SK-N-SH (cell line): ENCODE results near the gene TSPAN11. TPM values are rescaled to one million over a fixed set of nuclear protein-coding genes. Genes with fewer than 3 reads are reported as not detected.

Experiments used
- CTCF ChIA-PET: fragments of 300-600, 350-600 bp; formaldehyde crosslinking; extraction: SDS; loops from one replicate; lab custom pipeline; 2021; lab: Yijun Ruan, JAX
- POLR2A ChIA-PET: fragments of 350-600 bp; sonication (Branson Sonifier 250); formaldehyde crosslinking; extraction: SDS; loops from one replicate; lab custom pipeline; 2020; ENCODE audit warnings: antibody characterized with exemption, inconsistent platforms; lab: Yijun Ruan, JAX
- DNase-seq: peaks from one replicate; pipeline ENCODE4 v3.0.0; 2012
- H2AFZ ChIP-seq: fragments of 200-600 bp; sonication (generic); 2 replicates; pipeline ENCODE4 v1.8.1; 2016; ENCODE audit warnings: antibody characterized with exemption, mild to moderate bottlenecking, low read depth
- H3F3A ChIP-seq: fragments of 200-600 bp; sonication (generic); replicated peaks from 2 replicates; pipeline ENCODE3; 2016; ENCODE audit warnings: antibody characterized with exemption, mild to moderate bottlenecking; ENCODE audit not compliant: insufficient read depth
- H3K27ac ChIP-seq, 2 experiments: fragments of 200-500 bp in 1 of 2; fragments of 200-600 bp in 1 of 2; sonication (Bioruptor generic) in 1 of 2; sonication (generic), shearing (Covaris generic) in 1 of 2; 2 replicates each; pipeline versions ENCODE4 v1.5.1 to v1.6.1; 2014 to 2016; ENCODE audit warnings: low read depth in 2 of 2, inconsistent platforms in 1 of 2, low read length in 1 of 2, mild to moderate bottlenecking in 1 of 2, mixed read lengths in 1 of 2
- H3K27me3 ChIP-seq: fragments of 200-600 bp; sonication (generic), shearing (Covaris generic); 2 replicates; pipeline ENCODE4 v1.6.1; 2016; ENCODE audit warnings: mixed run types; ENCODE audit not compliant: insufficient read depth
- H3K36me3 ChIP-seq, 2 experiments: fragments of 200-500 bp in 1 of 2; fragments of 200-600 bp in 1 of 2; sonication (Bioruptor generic) in 1 of 2; sonication (generic) in 1 of 2; replicated peaks in 1 of 2; 2 replicates each; pipeline versions ENCODE3 to v1.5.1; 2014 to 2016; ENCODE audit warnings: low read length in 1 of 2, mild to moderate bottlenecking in 1 of 2; ENCODE audit not compliant: insufficient read depth in 2 of 2, control insufficient read depth in 1 of 2
- H3K4me1 ChIP-seq, 2 experiments: fragments of 200-500 bp in 1 of 2; fragments of 200-600 bp in 1 of 2; sonication (Bioruptor generic) in 1 of 2; sonication (generic), shearing (Covaris generic) in 1 of 2; 2 replicates each; pipeline versions ENCODE4 v1.5.1 to v1.6.1; 2014 to 2016; ENCODE audit warnings: low read depth in 1 of 2, low read length in 1 of 2, mixed run types in 1 of 2; ENCODE audit not compliant: insufficient read depth in 2 of 2, control insufficient read depth in 1 of 2
- H3K4me2 ChIP-seq: fragments of 200-600 bp; sonication (generic), shearing (Covaris generic); 2 replicates; pipeline ENCODE4 v1.6.1; 2017; ENCODE audit warnings: mixed run types
- H3K4me3 ChIP-seq, 2 experiments: fragments of 200-500 bp in 1 of 2; fragments of 200-600 bp in 1 of 2; sonication (Bioruptor generic) in 1 of 2; sonication (generic), shearing (Covaris generic) in 1 of 2; 2 replicates each; pipeline versions ENCODE4 v1.5.1 to v1.8.1; 2014 to 2016; ENCODE audit warnings: low read depth in 2 of 2, inconsistent platforms in 1 of 2, low read length in 1 of 2, mild to moderate bottlenecking in 1 of 2, mixed read lengths in 1 of 2, moderate library complexity in 1 of 2
- H3K79me2 ChIP-seq: fragments of 200-600 bp; sonication (generic); 2 replicates; pipeline ENCODE4 v1.8.1; 2017; ENCODE audit warnings: mild to moderate bottlenecking; ENCODE audit not compliant: insufficient read depth
- H3K9ac ChIP-seq: fragments of 200-600 bp; sonication (generic); 2 replicates; pipeline ENCODE4 v1.6.1; 2017; ENCODE audit warnings: mixed run types
- H3K9me2 ChIP-seq: fragments of 200-600 bp; sonication (generic); 2 replicates; pipeline ENCODE4 v1.6.1; 2017; ENCODE audit warnings: mixed run types
- H3K9me3 ChIP-seq: fragments of 200-600 bp; sonication (generic); 2 replicates; pipeline ENCODE4 v1.6.1; 2017; ENCODE audit warnings: mixed run types, mild to moderate bottlenecking, moderate library complexity
- H4K20me1 ChIP-seq: fragments of 200-600 bp; sonication (generic); 2 replicates; pipeline ENCODE4 v1.6.1; 2017; ENCODE audit warnings: mild to moderate bottlenecking, mixed run types; ENCODE audit not compliant: insufficient read depth
- CHD2 ChIP-seq: fragments of 150-350 bp; IDR thresholded peaks from 2 replicates; pipeline ENCODE4 v1.6.1; 2018; ENCODE audit warnings: low read length; ENCODE audit not compliant: partially characterized antibody
- JUND ChIP-seq: IDR thresholded peaks from 2 replicates; pipeline ENCODE4 v1.4.0; 2012
- MAX ChIP-seq: IDR thresholded peaks from 2 replicates; pipeline ENCODE4 v1.4.0; 2012; ENCODE audit warnings: low read depth
- PBX3 ChIP-seq: IDR thresholded peaks from 2 replicates; pipeline ENCODE4; 2012
- RAD21 ChIP-seq: IDR thresholded peaks from 2 replicates; pipeline ENCODE4 v1.6.1; 2012; ENCODE audit warnings: mild to moderate bottlenecking, low read length
- TCF12 ChIP-seq: IDR thresholded peaks from 2 replicates; pipeline ENCODE4 v1.4.0; 2012
- USF1 ChIP-seq: IDR thresholded peaks from 2 replicates; pipeline ENCODE4 v1.4.0; 2012; ENCODE audit warnings: low read depth, borderline replicate concordance
- WGBS: methylation state at CpG from one replicate; pipeline ENCODE4 v1.1.6; 2017; ENCODE audit warnings: low lambda C conversion rate; 5-methylcytosine and 5-hydroxymethylcytosine counted together
- polyA plus RNA-seq, 3 experiments: library from polyadenylated mRNA; depleted of rRNA; stranded (reverse); fragments of >200 nt; gene quantifications; 2 replicates each; pipeline ENCODE4 v1.2.3, GENCODE V29; 2012

Gene TSPAN11
- polyA plus RNA-seq, 1 of the 3 experiments (the other 2 are of a cell fraction), result 6.4 TPM

DNA sequence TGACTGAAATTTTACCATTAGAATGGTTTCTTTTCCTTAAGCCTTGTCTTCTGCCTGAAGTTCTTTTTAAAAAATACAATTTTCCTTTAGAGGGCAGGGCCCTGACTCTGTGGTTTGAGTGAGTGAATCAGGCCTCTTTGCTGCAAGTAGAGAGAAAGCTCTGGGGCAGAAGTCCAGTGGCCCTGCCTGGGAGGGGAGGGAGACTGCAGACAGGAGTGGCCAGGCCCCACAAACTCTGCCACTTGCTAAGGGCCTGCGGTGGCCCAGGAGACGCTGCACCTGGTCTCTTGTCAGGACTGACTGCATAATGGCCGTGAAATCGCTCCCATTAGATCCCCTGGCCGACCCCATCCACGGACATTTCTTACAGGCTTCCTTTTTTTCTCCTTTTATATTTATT, 25.5 kb downstream of the TSPAN11 start:
- H4K20me1 ChIP-seq, result no peaks in the 10 kb centered on the region
- TF ChIP-seq TCF12 (no peak), JUND (no peak)
- 70% methylated on average over 6 of the region's 6 CpGs for WGBS
- H3K9ac ChIP-seq, result no peak overlapping the region
- no peaks in the 10 kb centered on the region for H3K79me2 ChIP-seq
- H3K4me3 ChIP-seq, result no peak overlapping the region
- no peak overlapping the region for H2AFZ ChIP-seq
- ChIA-PET CTCF (interaction anchor here (0.8 kb wide), 1 partner anchor 145 kb away, joined by 3 read pairs; no protein-coding TSS in a partner anchor), POLR2A (no interaction called here)
- no peaks in the 10 kb centered on the region for H3F3A ChIP-seq
- H3K9me3 ChIP-seq, result no peaks in the 10 kb centered on the region
- no peaks in the 10 kb centered on the region for H3K27me3 ChIP-seq
- H3K9me2 ChIP-seq, result no peaks in the 10 kb centered on the region
- no peaks in the 10 kb centered on the region for H3K36me3 ChIP-seq
- H3K4me1 ChIP-seq, result peaks cover 0 to 2% of the 10 kb centered on the region in 2 experiments; a peak in 1 of 4 replicates
- no peak overlapping the region for H3K27ac ChIP-seq
- no peak overlapping the region for H3K4me2 ChIP-seq
- DNase-seq, result no peak

DNA sequence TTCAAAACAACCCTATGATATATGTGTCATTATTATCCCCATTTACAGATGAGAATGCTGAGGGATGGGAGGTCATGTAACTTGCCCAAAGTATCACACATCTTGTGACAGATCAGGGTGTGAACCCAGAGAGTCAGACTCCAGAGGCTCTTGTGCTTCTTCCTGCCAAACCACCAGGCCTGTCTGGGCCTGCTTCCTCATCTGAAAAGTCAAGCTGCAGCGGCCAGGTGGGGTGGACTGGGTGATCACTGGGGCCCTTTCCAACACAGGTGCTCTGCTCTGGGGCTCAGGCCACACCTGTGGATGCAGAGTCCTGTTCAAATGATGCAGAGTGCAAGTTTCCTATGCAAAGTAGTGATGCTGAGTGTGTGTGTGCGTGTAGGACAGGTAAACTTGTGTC, 26.7 kb downstream of the TSPAN11 start:
- POLR2A ChIA-PET, result no interaction called here
- H3K4me3 ChIP-seq, result no peak overlapping the region
- H2AFZ ChIP-seq, result no peak overlapping the region
- no peaks in the 10 kb centered on the region; a peak in 1 of 4 replicates for H3K4me1 ChIP-seq
- no peaks in the 10 kb centered on the region for H3K79me2 ChIP-seq
- H3K27me3 ChIP-seq, result no peaks in the 10 kb centered on the region
- WGBS, result 65% methylated on average over 2 of the region's 2 CpGs
- no peak for DNase-seq
- H3K27ac ChIP-seq, result no peak overlapping the region
- no peaks in the 10 kb centered on the region for H4K20me1 ChIP-seq
- no peaks in the 10 kb centered on the region for H3K36me3 ChIP-seq
- no peak overlapping the region for H3K4me2 ChIP-seq
- H3F3A ChIP-seq, result no peaks in the 10 kb centered on the region
- TF ChIP-seq RAD21, result no peak
- TF ChIP-seq, all 33 proteins: peak for 0
- Histone ChIP-seq H3K9me3 (no peaks in the 10 kb centered on the region), H3K9me2 (no peaks in the 10 kb centered on the region), H3K9ac (no peak overlapping the region)
- CTCF ChIA-PET, result no interaction called here

DNA sequence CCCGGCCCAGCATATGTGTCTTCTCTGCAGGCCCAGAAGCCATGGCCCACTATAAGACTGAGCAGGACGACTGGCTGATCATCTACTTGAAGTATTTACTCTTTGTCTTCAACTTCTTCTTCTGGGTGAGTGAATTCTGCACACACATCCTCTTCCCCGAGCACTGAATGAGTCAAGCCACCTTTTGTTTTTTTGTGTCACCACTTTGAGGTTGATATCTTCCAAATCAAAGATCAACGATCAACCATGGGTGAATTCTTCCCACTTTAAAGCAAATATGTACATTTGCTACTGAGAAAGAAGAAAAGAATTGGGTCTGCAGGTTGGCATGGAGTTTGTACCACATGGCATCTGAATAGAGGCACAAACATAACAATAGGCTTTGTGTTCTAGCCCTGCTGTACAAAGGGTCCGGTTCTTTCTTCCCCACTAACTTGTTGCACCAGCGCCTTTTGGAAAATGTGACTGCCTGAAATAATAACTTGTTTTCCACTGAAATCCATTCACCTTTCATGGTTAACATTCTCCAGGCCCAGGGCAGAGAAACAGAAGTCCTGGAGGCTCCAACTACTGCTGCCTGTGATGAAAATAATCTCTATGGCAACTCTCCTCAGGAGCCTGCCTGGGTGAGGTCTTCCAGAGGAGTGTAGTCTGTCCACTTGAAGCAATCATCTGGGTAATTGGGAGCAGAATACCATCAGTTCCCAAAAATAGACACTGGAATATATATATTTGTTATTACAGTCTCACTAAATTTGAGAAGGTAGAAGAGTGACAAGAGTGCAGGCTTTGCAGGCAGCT, 27.6 kb downstream of the TSPAN11 start:
- no peaks in the 10 kb centered on the region for H3K79me2 ChIP-seq
- H3K9ac ChIP-seq, result no peak overlapping the region
- no peaks in the 10 kb centered on the region for H4K20me1 ChIP-seq
- H2AFZ ChIP-seq, result no peak overlapping the region
- no peaks in the 10 kb centered on the region for H3F3A ChIP-seq
- POLR2A ChIA-PET, result no interaction called here
- no peaks in the 10 kb centered on the region; a peak in 1 of 4 replicates for H3K4me1 ChIP-seq
- no peaks in the 10 kb centered on the region for H3K9me3 ChIP-seq
- H3K4me3 ChIP-seq, result no peak overlapping the region
- DNase-seq, result no peak
- CTCF ChIA-PET, result no interaction called here
- H3K27ac ChIP-seq, result no peak overlapping the region
- H3K4me2 ChIP-seq, result no peak overlapping the region
- no peaks in the 10 kb centered on the region for H3K36me3 ChIP-seq
- H3K9me2 ChIP-seq, result no peaks in the 10 kb centered on the region
- no peak for TF ChIP-seq MAX
- TF ChIP-seq PBX3, result no peak
- TF ChIP-seq RAD21, result no peak
- no peak for TF ChIP-seq USF1
- TF ChIP-seq CHD2, result no peak
- WGBS, result 63% methylated on average over 6 of the region's 6 CpGs
- H3K27me3 ChIP-seq, result no peaks in the 10 kb centered on the region
